Measurements from ENCODE around the gene ATP6V0D1.
A peak's percentile ranks its signal among the peaks of the same experiment; 100 is the strongest.

The ATP6V0D1 gene

DNA sequence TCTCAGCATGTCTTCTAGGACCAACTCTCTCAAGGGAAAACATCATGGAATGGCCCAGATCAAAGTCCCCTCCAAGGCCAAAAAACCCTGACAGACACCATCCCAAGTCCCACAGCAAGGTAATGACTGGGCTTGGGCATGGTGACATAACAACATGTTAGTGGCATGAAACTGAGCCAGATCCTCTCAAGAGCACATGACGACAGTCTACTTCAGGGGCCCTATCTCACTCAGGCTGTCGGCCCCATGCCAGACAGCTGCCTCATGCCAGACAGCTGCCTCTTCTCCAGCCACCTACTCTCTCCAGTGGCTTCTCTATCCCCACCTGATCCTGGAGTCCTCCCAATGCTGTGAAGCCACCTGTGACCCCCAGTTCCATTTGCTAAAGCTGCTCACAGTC is 31.6 kb downstream of the ATP6V0D1 start:
- H3K27ac Mint-ChIP-seq, result no peak overlapping the region
- no peak overlapping the region for H3K4me3 Mint-ChIP-seq
- H3K4me1 Mint-ChIP-seq, result peaks cover 26% of the 10 kb centered on the region
- ATAC-seq (ENCODE audit: low read depth) (no peak), DNase-seq (ENCODE audit: low spot score in 2 of 2) (no peak)
- no peaks in the 10 kb centered on the region for H3K9me3 Mint-ChIP-seq
- H3K27me3 Mint-ChIP-seq, result no peaks in the 10 kb centered on the region
- H3K36me3 Mint-ChIP-seq, result peaks cover 34% of the 10 kb centered on the region

- H3K27ac Mint-ChIP-seq, result no peak overlapping the region
- no peaks in the 10 kb centered on the region for H3K27me3 Mint-ChIP-seq
- H3K9me3 Mint-ChIP-seq, result no peaks in the 10 kb centered on the region
- H3K4me3 Mint-ChIP-seq, result no peak overlapping the region
- ATAC-seq (ENCODE audit: low read depth) (no peak), DNase-seq (ENCODE audit: low spot score in 2 of 2) (no peak)
- peaks cover 20% of the 10 kb centered on the region for H3K4me1 Mint-ChIP-seq
- H3K36me3 Mint-ChIP-seq, result peaks cover 37% of the 10 kb centered on the region
Measured at GRCh38 chr16:67448580-67448979, 32.4 kb downstream of the ATP6V0D1 start.

DNA sequence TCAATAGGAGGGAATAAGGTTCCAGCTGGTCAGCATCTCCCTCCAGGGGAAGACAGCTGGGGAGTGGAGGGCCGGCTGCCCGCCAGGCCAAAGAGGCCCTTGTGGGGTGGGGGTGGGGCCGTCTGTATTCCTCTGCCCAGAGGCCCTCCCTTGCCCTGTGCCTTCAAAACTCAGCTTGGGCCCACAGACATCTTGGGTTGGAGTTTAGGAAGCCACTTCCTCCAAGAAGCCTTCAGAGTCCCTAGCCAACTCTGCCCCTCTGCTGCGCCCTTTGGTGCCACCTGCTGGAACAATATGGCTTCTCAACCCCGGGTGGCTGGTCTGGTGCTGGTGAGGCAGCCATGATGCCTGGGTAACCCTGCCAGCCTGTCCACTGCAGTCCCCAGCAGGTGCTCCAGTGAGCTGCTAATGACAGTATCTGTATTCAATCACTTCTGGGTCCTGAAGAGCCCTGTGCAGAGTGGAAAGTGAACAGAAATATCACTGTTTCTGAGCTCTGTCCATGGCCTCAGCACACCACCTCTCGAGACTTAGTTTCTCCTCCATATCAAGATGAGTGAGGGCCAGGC is 33.4 kb downstream of the ATP6V0D1 start:
- DNase-seq (ENCODE audit: low spot score in 2 of 2), result peak in 1 of 2 donors; percentile 45
- Mint-ChIP-seq H3K9me3 (no peaks in the 10 kb centered on the region), H3K4me3 (no peak overlapping the region), H3K4me1 (peaks cover 18% of the 10 kb centered on the region), H3K27ac (no peak overlapping the region), H3K27me3 (no peaks in the 10 kb centered on the region), H3K36me3 (peaks cover 36% of the 10 kb centered on the region)
- ATAC-seq (ENCODE audit: low read depth), result peak; percentile 69

- Mint-ChIP-seq H3K36me3 (peaks cover 36% of the 10 kb centered on the region), H3K27ac (peak overlapping the region; percentile 61), H3K27me3 (no peaks in the 10 kb centered on the region), H3K4me1 (peaks cover 18% of the 10 kb centered on the region), H3K4me3 (no peak overlapping the region), H3K9me3 (no peaks in the 10 kb centered on the region)
- no peak for ATAC-seq (ENCODE audit: low read depth)
- DNase-seq (ENCODE audit: low spot score in 2 of 2), result no peak
Measured at GRCh38 chr16:67446968-67447507, 33.9 kb downstream of the ATP6V0D1 start.

GRCh38 chr16:67445913-67446907 is 34.7 kb downstream of the ATP6V0D1 start:
- DNase-seq (ENCODE audit: low spot score in 2 of 2) (no peak), ATAC-seq (ENCODE audit: low read depth) (no peak)
- Mint-ChIP-seq H3K4me3 (no peak overlapping the region), H3K36me3 (peaks cover 34% of the 10 kb centered on the region), H3K9me3 (no peaks in the 10 kb centered on the region), H3K27ac (peak overlapping the region; percentile 61), H3K27me3 (no peaks in the 10 kb centered on the region), H3K4me1 (peaks cover 17% of the 10 kb centered on the region)

- H3K36me3 Mint-ChIP-seq, result peaks cover 29% of the 10 kb centered on the region
- H3K4me3 Mint-ChIP-seq, result no peak overlapping the region
- no peaks in the 10 kb centered on the region for H3K9me3 Mint-ChIP-seq
- ATAC-seq (ENCODE audit: low read depth), result no peak
- H3K4me1 Mint-ChIP-seq, result peaks cover 12% of the 10 kb centered on the region
- DNase-seq (ENCODE audit: low spot score in 2 of 2), result no peak
- no peaks in the 10 kb centered on the region for H3K27me3 Mint-ChIP-seq
- no peak overlapping the region for H3K27ac Mint-ChIP-seq
Measured at GRCh38 chr16:67445441-67445912, 35.5 kb downstream of the ATP6V0D1 start.

DNA sequence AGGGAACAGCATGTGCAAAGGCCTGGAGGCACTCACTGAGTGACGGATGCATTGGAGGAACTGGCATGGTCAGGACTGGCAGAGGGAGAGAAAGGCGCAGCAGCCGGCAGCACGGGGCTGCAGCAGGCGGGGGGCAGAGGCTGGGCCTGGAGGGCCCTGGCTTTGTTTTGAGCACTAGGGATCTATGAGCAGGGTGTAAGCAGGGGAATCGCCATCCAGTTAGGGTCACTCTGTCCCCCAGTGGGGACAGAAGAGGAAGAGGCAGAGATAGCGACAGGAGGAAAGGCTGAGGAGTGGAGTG is 35.9 kb downstream of the ATP6V0D1 start:
- DNase-seq (ENCODE audit: low spot score in 2 of 2), result no peak
- no peak overlapping the region for H3K27ac Mint-ChIP-seq
- no peak overlapping the region for H3K4me3 Mint-ChIP-seq
- H3K4me1 Mint-ChIP-seq, result peaks cover 8% of the 10 kb centered on the region
- H3K27me3 Mint-ChIP-seq, result no peaks in the 10 kb centered on the region
- no peak for ATAC-seq (ENCODE audit: low read depth)
- no peaks in the 10 kb centered on the region for H3K9me3 Mint-ChIP-seq
- H3K36me3 Mint-ChIP-seq, result peaks cover 28% of the 10 kb centered on the region

DNA sequence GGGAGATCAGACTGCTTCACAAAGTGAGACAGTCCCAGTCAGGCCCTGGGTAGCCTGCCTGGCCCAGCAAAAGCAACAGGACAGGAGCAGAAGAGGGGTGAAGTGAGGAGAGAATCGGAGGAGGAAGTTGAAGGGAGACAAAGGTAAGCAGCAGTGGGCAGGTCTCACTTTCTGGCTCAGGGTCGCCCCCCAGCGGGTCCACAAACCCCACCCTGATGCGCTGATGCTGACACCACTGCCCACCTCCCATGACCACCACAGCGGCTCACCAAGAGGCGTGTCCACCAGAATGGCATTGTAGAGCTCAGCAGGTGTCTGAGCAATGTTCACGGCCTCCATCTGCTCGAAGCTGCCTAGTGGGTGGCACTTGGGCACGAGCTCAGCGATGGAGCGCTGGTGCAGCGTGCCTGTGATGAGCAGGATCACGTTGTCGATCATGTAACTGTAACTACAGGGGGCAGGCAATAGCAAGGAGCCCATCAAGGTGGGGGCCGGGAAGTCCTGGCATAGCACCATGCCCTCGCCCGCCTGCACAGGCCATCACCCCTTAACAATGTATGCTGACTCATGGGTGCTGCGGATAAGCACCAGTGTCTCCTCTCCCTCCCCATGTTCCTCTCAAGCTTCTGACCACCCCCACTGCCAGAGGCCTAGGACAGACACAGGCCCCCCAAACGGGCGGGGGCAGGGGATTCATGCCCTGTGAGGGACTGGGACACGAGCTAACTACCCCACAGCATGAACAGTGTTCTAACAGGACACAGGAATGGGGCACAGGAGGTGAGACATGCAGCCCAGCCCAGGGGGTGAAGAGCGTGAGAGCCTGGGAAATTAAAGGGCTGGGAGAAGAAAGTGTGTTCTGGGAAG is 36.5 kb downstream of the ATP6V0D1 start:
- ATAC-seq (ENCODE audit: low read depth), result no peak
- Mint-ChIP-seq H3K27me3 (no peaks in the 10 kb centered on the region), H3K9me3 (no peaks in the 10 kb centered on the region), H3K4me3 (no peak overlapping the region), H3K4me1 (peaks cover 6% of the 10 kb centered on the region), H3K27ac (no peak overlapping the region), H3K36me3 (peaks cover 26% of the 10 kb centered on the region)
- DNase-seq (ENCODE audit: low spot score in 2 of 2), result no peak

DNA sequence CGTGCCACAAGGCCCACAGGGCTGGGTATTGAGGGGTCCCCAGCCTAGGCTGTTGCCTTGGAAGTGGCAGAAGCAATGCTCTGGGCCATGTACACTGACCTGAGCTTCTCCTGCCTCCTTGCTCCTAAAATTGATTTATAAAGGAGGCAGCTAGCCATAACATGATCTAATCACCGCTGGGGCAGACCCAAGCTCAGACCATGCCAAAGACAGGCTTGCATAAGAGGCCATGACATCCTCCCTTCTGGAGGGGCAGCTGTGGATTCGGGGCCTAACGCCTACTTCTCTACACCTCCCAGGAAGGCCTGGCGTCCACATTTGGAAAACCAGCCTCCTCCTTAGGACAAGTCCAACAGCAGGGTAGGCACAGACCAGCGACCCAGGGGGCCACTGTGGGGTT is 37.7 kb downstream of the ATP6V0D1 start:
- Mint-ChIP-seq H3K27me3 (no peaks in the 10 kb centered on the region), H3K4me1 (peaks cover 10% of the 10 kb centered on the region), H3K9me3 (no peaks in the 10 kb centered on the region), H3K27ac (no peak overlapping the region), H3K36me3 (peaks cover 31% of the 10 kb centered on the region), H3K4me3 (no peak overlapping the region)
- DNase-seq (ENCODE audit: low spot score in 2 of 2), result no peak
- ATAC-seq (ENCODE audit: low read depth), result no peak

DNA sequence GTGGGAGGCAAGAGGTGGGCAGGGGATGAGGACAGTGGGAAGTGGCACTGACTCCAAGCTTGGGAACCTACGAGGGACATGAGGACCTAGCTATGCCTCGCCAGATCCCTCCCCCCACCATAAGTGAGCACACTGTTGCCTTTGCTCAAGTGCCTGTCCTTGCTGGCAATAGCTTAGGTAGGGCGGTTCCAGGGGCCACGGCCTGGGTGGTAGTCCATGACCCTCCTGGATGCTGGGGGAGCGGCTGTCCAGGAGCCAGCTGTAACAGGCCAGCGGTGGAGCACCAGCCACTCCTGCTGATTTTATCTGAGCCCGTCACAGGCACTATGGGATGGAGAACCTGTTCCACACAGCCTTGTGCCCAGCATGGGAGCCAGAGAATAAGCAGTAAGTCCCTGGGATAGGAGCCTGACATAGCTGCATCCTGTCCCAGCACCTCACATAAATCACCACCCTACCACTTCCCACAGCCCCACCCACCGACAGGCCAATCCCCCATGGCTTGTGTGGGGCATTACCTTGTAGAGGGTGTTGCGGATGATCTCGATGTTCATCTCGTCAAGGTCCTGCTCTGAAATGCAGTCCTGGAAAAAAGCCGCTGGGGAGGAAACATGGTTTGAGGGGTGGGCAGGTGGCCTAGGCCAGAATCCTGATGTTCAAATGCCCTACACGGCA is 38.2 kb downstream of the ATP6V0D1 start:
- peaks cover 32% of the 10 kb centered on the region for H3K36me3 Mint-ChIP-seq
- no peak for ATAC-seq (ENCODE audit: low read depth)
- H3K4me3 Mint-ChIP-seq, result no peak overlapping the region
- peaks cover 12% of the 10 kb centered on the region for H3K4me1 Mint-ChIP-seq
- no peaks in the 10 kb centered on the region for H3K9me3 Mint-ChIP-seq
- H3K27ac Mint-ChIP-seq, result no peak overlapping the region
- DNase-seq (ENCODE audit: low spot score in 2 of 2), result no peak
- H3K27me3 Mint-ChIP-seq, result no peaks in the 10 kb centered on the region

GRCh38 chr16:67441907-67442306 is 39.0 kb downstream of the ATP6V0D1 start:
- no peaks in the 10 kb centered on the region for H3K27me3 Mint-ChIP-seq
- ATAC-seq (ENCODE audit: low read depth) (no peak), DNase-seq (ENCODE audit: low spot score in 2 of 2) (no peak)
- no peaks in the 10 kb centered on the region for H3K9me3 Mint-ChIP-seq
- no peak overlapping the region for H3K27ac Mint-ChIP-seq
- H3K4me1 Mint-ChIP-seq, result peaks cover 16% of the 10 kb centered on the region
- H3K4me3 Mint-ChIP-seq, result no peak overlapping the region
- peaks cover 35% of the 10 kb centered on the region for H3K36me3 Mint-ChIP-seq

- Mint-ChIP-seq H3K27me3 (no peaks in the 10 kb centered on the region), H3K4me3 (no peak overlapping the region)
Measured at GRCh38 chr16:67441271-67441753, 39.6 kb downstream of the ATP6V0D1 start.

GRCh38 chr16:67438824-67439393 is 42.0 kb downstream of the ATP6V0D1 start:
- Mint-ChIP-seq H3K27ac (peak overlapping the region; percentile 82), H3K4me3 (no peak overlapping the region), H3K36me3 (peaks cover 24% of the 10 kb centered on the region), H3K27me3 (no peaks in the 10 kb centered on the region), H3K9me3 (no peaks in the 10 kb centered on the region), H3K4me1 (peaks cover 24% of the 10 kb centered on the region)
- no peak for ATAC-seq (ENCODE audit: low read depth)
- no peak for DNase-seq (ENCODE audit: low spot score in 2 of 2)

More at GRCh38 chr16:67441271-67441753, 39.6 kb downstream of the ATP6V0D1 start:
- Mint-ChIP-seq H3K9me3 (no peaks in the 10 kb centered on the region), H3K4me1 (peaks cover 16% of the 10 kb centered on the region), H3K36me3 (peaks cover 33% of the 10 kb centered on the region), H3K27ac (no peak overlapping the region)
- ATAC-seq (ENCODE audit: low read depth), result no peak
- no peak for DNase-seq (ENCODE audit: low spot score in 2 of 2)

Measured in memory B cell (primary cell).